K562 (cell line): ENCODE results near the gene SPAG9.

Experiments used
- FOS ChIP-seq: IDR thresholded peaks from 3 replicates; pipeline ENCODE4 v1.6.1; 2011; ENCODE audit not compliant: insufficient read length; ENCODE audit errors: extremely low read depth
- LARP7 ChIP-seq: fragments of 450-650 bp; IDR thresholded peaks from 2 replicates; pipeline ENCODE4 v1.6.1; 2016
- MAFF ChIP-seq: IDR thresholded peaks from 2 replicates; pipeline ENCODE4 v1.6.1; 2012; ENCODE audit warnings: low read length, improper control_type of control experiment
- MCM7 ChIP-seq, 2 experiments: fragments of 450-650 bp; IDR thresholded peaks; 2 replicates each; pipeline ENCODE4 v1.6.1; 2016 to 2018
- POLR2AphosphoS5 ChIP-seq: IDR thresholded peaks from 2 replicates; pipeline ENCODE4 v1.6.1; 2011; ENCODE audit warnings: mild to moderate bottlenecking, low read depth, low read length, moderate library complexity; ENCODE audit not compliant: control insufficient read depth, insufficient read depth
- TAF9B ChIP-seq: fragments of 450-650 bp; IDR thresholded peaks from 2 replicates; pipeline ENCODE4 v1.6.1; 2018; ENCODE audit warnings: mild to moderate bottlenecking; ENCODE audit not compliant: partially characterized antibody
- ZNF224 ChIP-seq: sonication (generic); formaldehyde crosslinking; IDR thresholded peaks from 2 replicates; pipeline ENCODE4 v1.8.0; 2022; ENCODE audit warnings: mild to moderate bottlenecking, missing genetic modification reagents
- ZNF830 ChIP-seq: fragments of 250-450 bp; sonication (Bioruptor Pico); IDR thresholded peaks from 2 replicates; pipeline ENCODE4 v1.5.0; 2021; ENCODE audit warnings: mild to moderate bottlenecking
- TF ChIP-seq, protein P1 (sequence below), 3 experiments: IDR thresholded peaks in 2 of 3; conservative IDR thresholded peaks in 1 of 3; 2 replicates each; pipeline ENCODE4 v1.5.1; 2011 to 2012; ENCODE audit warnings: low read length in 3 of 3, mild to moderate bottlenecking in 3 of 3, control low read depth in 2 of 3, improper control_type of control experiment in 1 of 3, inconsistent platforms in 1 of 3, low read depth in 1 of 3, mixed read lengths in 1 of 3, moderate library complexity in 1 of 3; ENCODE audit not compliant: insufficient read depth in 2 of 3
- TF ChIP-seq, protein P2 (sequence below), 2 experiments: fragments of 450-650 bp; formaldehyde crosslinking in 1 of 2; IDR thresholded peaks; 2 replicates each; pipeline versions ENCODE4 v1.4.0 to v1.6.1; 2014 to 2020; ENCODE audit warnings: mild to moderate bottlenecking in 2 of 2, borderline replicate concordance in 1 of 2, low read depth in 1 of 2
- TF ChIP-seq, protein P3 (sequence below), 2 experiments: fragments of 250-450 bp in 1 of 2; fragments of 450-650 bp in 1 of 2; sonication (Bioruptor Pico) in 1 of 2; IDR thresholded peaks; 2 replicates each; pipeline versions ENCODE4 v1.6.1 to v1.8.0; 2016 to 2021; ENCODE audit warnings: mild to moderate bottlenecking in 2 of 2, moderate library complexity in 2 of 2, missing compliant biosample characterization in 1 of 2, missing genetic modification characterization in 1 of 2
- TF ChIP-seq, protein P4 (sequence below): fragments of 450-650 bp; formaldehyde crosslinking; IDR thresholded peaks from 2 replicates; pipeline ENCODE4 v1.4.0; 2020; ENCODE audit warnings: mild to moderate bottlenecking, moderate library complexity
- TF ChIP-seq, protein P5 (sequence below), 2 experiments: fragments of 450-650 bp in 1 of 2; sonication (generic) in 1 of 2; formaldehyde crosslinking; conservative IDR thresholded peaks; 2 replicates each; pipeline versions ENCODE4 v1.4.0 to v1.8.1; 2020 to 2022; ENCODE audit warnings: mild to moderate bottlenecking in 1 of 2, missing genetic modification reagents in 1 of 2
- TF ChIP-seq, protein P6 (sequence below): fragments of 250-450 bp; sonication (Bioruptor Pico); IDR thresholded peaks from 2 replicates; pipeline ENCODE4 v1.5.0; 2021; ENCODE audit warnings: mild to moderate bottlenecking, borderline replicate concordance

DNA sequence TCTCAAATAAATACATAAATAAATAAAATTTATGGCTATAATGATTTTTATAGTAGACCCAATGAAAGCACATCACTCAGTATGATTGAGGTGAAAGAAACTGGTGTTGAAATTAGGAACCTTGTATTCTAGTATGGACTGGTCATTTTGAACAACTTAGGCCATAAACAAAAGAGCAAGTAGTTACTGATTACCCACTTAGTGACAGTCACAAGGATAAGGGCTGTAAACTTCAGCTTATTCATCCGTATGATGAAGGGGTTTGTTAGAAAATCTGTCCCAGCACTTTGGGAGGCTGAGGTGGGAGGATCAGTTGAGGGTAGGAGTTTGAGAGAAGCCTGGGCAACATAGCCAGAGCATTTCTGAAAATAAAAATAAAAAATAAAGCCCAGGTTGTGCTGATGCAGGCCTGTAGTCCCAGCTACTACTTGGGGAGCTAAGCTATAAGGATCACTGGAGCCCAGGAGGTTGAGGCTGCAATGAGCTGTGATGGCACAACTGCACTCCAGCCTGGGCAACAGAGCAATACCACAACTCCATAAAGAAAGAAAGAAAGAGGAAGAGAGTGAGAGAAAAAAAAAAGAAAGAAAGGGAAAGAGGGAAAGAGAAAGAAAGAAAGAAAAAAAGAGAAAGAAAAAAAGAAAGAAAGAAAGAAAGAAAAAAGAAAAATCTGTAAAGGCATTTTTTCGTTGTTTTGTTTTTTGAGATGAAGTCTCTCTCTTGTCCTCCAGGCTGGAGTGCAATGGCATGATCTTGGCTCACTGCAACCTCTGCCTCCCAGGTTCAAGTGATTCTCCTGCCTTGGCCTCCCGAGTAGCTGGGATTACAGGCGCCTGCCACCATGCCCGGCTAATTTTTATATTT lies 4.2 kb upstream of the SPAG9 start:
- TF ChIP-seq, protein P1, sequence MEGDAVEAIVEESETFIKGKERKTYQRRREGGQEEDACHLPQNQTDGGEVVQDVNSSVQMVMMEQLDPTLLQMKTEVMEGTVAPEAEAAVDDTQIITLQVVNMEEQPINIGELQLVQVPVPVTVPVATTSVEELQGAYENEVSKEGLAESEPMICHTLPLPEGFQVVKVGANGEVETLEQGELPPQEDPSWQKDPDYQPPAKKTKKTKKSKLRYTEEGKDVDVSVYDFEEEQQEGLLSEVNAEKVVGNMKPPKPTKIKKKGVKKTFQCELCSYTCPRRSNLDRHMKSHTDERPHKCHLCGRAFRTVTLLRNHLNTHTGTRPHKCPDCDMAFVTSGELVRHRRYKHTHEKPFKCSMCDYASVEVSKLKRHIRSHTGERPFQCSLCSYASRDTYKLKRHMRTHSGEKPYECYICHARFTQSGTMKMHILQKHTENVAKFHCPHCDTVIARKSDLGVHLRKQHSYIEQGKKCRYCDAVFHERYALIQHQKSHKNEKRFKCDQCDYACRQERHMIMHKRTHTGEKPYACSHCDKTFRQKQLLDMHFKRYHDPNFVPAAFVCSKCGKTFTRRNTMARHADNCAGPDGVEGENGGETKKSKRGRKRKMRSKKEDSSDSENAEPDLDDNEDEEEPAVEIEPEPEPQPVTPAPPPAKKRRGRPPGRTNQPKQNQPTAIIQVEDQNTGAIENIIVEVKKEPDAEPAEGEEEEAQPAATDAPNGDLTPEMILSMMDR (IDR thresholded peaks at IDR 0.05 in 2 of 3, conservative IDR thresholded peaks at IDR 0.05 in 1 of 3; ENCODE audit: insufficient read depth in 2 of 3, low read depth in 1 of 3, low read length in 3 of 3), result no peak
- TF ChIP-seq, protein P2, sequence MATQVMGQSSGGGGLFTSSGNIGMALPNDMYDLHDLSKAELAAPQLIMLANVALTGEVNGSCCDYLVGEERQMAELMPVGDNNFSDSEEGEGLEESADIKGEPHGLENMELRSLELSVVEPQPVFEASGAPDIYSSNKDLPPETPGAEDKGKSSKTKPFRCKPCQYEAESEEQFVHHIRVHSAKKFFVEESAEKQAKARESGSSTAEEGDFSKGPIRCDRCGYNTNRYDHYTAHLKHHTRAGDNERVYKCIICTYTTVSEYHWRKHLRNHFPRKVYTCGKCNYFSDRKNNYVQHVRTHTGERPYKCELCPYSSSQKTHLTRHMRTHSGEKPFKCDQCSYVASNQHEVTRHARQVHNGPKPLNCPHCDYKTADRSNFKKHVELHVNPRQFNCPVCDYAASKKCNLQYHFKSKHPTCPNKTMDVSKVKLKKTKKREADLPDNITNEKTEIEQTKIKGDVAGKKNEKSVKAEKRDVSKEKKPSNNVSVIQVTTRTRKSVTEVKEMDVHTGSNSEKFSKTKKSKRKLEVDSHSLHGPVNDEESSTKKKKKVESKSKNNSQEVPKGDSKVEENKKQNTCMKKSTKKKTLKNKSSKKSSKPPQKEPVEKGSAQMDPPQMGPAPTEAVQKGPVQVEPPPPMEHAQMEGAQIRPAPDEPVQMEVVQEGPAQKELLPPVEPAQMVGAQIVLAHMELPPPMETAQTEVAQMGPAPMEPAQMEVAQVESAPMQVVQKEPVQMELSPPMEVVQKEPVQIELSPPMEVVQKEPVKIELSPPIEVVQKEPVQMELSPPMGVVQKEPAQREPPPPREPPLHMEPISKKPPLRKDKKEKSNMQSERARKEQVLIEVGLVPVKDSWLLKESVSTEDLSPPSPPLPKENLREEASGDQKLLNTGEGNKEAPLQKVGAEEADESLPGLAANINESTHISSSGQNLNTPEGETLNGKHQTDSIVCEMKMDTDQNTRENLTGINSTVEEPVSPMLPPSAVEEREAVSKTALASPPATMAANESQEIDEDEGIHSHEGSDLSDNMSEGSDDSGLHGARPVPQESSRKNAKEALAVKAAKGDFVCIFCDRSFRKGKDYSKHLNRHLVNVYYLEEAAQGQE (IDR thresholded peaks at IDR 0.05; ENCODE audit: borderline replicate concordance), result no peak
- TF ChIP-seq, protein P2 (CRISPR knock-in tag; IDR thresholded peaks at IDR 0.05; ENCODE audit: low read depth), result no peak
- TF ChIP-seq ZNF830 (no peak), ZNF224 (no peak), POLR2AphosphoS5 (no peak), LARP7 (no peak), TAF9B (no peak), MAFF (no peak), MCM7 (IDR thresholded peaks at IDR 0.05) (no peak), FOS (no peak)
- TF ChIP-seq, protein P3, sequence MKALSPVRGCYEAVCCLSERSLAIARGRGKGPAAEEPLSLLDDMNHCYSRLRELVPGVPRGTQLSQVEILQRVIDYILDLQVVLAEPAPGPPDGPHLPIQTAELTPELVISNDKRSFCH (CRISPR knock-in tag; IDR thresholded peaks at IDR 0.05), result no peak
- TF ChIP-seq, protein P3 (tag; IDR thresholded peaks at IDR 0.05), result no peak
- TF ChIP-seq, protein P4, sequence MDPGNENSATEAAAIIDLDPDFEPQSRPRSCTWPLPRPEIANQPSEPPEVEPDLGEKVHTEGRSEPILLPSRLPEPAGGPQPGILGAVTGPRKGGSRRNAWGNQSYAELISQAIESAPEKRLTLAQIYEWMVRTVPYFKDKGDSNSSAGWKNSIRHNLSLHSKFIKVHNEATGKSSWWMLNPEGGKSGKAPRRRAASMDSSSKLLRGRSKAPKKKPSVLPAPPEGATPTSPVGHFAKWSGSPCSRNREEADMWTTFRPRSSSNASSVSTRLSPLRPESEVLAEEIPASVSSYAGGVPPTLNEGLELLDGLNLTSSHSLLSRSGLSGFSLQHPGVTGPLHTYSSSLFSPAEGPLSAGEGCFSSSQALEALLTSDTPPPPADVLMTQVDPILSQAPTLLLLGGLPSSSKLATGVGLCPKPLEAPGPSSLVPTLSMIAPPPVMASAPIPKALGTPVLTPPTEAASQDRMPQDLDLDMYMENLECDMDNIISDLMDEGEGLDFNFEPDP, result no peak
- TF ChIP-seq, protein P5, sequence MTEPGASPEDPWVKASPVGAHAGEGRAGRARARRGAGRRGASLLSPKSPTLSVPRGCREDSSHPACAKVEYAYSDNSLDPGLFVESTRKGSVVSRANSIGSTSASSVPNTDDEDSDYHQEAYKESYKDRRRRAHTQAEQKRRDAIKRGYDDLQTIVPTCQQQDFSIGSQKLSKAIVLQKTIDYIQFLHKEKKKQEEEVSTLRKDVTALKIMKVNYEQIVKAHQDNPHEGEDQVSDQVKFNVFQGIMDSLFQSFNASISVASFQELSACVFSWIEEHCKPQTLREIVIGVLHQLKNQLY (CRISPR knock-in tag; conservative IDR thresholded peaks at IDR 0.05), result no peak
- TF ChIP-seq, protein P6, sequence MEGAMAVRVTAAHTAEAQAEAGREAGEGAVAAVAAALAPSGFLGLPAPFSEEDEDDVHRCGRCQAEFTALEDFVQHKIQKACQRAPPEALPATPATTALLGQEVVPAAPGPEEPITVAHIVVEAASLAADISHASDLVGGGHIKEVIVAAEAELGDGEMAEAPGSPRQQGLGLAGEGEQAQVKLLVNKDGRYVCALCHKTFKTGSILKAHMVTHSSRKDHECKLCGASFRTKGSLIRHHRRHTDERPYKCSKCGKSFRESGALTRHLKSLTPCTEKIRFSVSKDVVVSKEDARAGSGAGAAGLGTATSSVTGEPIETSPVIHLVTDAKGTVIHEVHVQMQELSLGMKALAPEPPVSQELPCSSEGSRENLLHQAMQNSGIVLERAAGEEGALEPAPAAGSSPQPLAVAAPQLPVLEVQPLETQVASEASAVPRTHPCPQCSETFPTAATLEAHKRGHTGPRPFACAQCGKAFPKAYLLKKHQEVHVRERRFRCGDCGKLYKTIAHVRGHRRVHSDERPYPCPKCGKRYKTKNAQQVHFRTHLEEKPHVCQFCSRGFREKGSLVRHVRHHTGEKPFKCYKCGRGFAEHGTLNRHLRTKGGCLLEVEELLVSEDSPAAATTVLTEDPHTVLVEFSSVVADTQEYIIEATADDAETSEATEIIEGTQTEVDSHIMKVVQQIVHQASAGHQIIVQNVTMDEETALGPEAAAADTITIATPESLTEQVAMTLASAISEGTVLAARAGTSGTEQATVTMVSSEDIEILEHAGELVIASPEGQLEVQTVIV (CRISPR knock-in tag), result no peak
